Femur (tissue), 1 donor: Measurements from ENCODE around the gene RNPS1.

ENCODE experiments used
- DNase-seq: peaks from one replicate; pipeline ENCODE4 v3.0.0-alpha.2; 2017

Gene RNPS1

DNA sequence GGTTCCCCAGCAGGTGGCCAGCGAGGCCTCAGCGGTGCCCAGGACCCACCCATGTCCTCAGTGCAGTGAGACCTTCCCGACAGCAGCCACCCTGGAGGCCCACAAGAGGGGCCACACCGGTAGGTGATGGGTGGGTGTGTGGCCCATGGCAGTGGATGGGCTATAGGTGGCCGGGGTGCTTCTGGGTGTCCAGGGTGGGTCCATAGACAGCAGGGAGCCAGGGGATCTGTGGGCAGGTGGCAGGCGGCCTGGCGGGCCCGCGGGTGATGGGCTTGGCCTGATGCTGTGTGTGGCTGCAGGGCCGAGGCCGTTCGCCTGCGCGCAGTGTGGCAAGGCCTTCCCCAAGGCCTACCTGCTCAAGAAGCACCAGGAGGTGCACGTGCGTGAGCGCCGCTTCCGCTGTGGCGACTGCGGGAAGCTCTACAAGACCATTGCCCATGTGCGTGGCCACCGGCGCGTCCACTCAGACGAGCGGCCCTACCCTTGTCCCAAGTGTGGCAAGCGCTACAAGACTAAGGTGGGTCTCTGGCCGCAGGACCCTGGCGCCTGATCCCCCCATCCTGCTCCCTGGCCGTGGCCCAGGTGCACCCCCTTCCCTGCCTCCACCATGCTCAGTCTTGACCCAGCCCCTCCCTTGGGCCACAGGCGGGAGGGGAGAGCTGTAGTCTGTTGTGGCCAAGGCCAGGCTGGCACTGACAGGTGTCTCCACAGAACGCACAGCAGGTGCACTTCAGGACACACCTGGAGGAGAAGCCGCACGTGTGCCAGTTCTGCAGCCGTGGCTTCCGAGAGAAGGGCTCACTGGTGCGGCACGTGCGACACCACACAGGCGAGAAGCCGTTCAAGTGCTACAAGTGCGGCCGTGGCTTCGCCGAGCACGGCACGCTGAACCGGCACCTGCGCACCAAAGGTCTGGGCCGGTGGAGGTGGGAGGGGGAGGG lies 33.8 kb downstream of the RNPS1 start:
- DNase-seq, result no peak

DNA sequence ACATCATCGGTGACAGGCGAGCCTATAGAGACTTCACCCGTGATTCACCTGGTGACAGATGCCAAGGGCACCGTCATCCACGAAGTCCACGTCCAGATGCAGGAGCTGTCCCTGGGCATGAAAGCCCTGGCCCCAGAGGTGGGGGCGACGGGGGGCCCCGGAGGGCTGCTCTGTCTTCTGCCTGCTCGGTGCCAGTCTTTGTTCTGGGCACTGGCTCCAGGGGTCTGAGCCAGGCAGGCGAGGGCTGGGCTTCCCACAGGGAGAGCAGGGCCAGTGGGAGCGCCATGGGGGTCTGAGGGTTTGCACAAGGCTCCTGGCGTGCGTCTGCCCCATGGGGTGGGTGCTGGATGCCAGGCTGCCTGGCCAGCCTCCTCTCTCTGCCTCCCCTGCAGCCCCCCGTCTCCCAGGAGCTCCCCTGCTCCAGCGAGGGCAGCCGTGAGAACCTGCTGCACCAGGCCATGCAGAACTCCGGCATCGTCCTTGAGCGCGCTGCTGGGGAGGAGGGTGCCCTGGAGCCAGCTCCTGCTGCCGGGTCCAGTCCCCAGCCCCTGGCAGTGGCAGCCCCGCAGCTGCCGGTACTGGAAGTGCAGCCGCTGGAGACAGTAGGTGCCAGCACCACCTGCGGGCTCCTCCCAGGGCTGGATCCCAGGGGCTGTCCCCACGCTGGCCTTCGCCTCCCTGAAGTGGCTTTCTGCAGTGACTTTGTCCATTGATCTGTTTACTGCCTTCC lies 34.7 kb downstream of the RNPS1 start:
- no peak for DNase-seq

DNA sequence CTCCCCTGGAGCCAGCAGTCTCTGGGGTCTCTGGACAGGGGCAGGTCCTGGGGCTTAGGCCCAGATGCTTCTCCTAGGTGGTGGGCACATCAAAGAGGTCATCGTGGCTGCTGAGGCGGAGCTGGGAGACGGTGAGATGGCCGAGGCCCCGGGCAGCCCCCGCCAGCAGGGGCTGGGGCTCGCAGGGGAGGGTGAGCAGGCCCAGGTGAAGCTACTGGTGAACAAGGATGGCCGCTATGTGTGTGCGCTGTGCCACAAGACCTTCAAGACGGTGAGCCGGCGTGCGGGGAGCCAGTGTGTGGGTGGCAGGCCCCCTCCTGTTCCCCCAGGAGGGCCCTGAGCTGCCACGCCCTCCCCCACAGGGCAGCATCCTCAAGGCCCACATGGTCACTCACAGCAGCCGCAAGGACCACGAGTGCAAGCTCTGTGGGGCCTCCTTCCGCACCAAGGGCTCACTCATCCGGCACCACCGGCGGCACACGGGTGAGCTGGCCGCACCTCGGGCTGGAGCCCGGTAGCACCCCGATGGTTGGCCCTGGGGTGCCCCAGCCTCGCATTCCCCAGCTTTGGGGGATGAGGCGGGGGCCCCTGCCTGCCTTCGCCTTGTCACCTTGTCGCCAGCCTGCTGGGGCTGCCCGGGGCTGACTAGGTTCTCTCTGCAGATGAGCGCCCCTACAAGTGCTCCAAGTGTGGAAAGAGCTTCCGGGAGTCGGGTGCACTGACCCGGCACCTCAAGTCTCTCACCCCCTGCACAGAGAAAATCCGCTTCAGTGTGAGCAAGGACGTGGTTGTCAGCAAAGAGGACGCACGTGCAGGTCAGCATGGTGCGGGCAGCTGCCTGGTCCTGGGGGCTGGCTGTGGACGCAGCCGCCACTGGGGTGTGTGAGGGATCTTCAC lies 35.6 kb downstream of the RNPS1 start:
- DNase-seq, result no peak

DNA sequence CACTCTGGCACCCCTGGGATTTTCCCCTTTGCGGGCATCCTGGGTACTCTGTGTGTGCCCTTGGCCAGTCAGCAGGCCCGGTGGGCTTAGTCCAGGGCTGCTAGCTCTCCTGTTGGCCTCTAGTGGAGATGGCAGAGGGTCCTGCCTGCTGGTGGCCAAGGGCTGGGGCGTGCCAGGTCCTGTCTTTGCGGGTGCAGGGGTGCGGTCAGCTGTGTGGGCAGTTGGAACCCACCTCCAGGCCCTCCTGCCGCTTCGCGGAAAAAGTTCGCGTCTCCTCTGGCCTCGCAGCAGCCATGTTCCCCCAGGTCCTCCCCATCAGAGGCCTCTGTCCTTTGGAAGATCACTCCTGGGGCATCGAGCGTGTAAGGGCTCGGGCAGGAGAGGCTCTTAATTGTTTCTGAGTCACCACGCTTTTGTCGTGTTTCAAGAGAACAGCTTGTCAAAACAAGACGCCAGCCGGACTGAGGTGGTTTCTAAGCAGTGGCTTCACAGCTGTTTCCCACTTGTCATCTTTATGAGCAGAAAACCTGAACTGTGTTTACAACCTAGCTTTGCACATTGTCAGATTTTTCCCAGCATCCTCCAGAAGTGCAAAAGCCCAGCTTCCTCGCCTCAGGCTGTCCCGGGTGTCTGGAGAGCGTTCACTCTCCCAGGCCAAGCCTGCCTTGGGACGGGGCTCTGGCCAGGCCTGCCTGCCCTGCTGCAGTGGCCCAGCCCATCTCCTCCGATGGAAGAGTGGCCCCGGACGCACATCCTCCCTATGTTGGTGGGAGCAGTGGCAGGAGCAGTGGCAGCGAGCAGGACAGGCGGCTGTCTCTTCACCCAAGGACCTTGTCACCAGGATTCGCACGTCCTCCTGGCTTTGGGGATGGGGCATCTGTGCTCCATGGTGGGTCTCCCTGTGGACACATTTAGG lies 36.7 kb downstream of the RNPS1 start:
- DNase-seq, result no peak

DNA sequence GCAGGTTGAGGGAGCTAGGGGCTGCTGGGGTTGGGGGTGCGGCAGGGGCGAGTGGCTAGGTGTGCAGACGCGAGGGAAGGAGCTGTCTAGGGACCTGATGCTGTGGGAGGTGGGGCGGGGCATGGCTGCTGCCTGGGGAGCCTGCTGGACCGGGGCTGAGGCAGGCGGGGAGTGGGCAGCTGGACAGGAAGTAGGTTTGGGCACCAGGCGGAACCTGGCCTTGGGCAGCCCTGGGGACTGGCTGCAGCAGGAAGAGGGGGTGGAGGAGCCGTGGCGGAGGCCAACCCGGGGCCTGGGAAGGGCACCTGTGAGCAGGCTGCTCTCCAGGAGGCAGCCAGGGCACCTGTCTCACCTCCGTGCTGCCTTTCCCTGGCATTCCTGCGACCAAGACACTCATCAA lies 37.5 kb downstream of the RNPS1 start:
- no peak for DNase-seq

DNA sequence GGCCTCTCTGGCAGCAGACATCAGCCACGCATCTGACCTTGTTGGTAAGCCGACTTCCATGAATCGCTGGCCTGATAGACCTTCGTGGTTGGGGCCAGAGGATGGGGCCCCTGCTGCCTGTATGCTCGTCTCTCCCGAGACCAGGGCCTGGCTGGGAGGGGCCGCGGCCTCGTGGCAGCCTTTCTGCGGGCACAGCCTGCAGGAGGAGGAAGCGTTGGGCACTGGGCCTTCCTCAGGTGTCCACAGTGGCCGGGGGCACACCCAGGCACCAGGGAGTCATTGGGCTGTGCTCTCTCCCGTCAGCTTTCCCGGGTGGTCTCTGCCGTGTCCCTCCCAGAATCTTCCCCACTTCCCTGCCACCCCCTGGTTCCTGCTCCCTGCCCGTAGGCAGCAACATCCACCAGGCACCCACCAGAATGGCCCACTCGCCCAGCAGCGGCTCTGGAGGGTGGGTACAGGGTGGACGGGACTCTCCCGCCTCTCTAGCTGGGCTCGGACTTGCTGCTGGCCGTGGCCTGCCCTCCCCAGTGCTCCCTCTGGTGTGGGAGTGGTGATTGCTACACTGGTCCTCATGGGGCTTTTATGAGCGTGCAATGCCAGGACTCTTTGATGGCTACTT lies 38.2 kb downstream of the RNPS1 start:
- DNase-seq, result no peak

DNA sequence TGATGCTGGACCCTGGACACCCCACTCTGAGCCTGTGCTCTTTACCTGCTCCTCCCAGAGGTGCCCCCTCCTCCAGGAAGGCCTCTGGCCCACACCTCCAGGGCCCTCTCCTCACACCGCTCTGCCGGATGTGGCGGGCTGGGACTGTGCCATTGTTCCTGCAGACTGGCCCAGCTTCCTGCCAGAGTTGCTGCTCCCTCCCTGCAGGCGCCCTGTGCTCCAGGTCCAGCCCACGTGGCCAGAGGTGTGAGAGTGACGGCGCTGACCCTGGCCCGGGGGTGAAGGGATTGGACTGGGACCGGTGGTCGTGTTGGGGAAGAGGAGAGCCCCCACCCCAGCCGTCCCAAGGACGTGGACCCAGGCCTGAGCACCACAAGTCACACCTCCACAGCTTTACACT lies 38.8 kb downstream of the RNPS1 start:
- DNase-seq, result no peak

DNA sequence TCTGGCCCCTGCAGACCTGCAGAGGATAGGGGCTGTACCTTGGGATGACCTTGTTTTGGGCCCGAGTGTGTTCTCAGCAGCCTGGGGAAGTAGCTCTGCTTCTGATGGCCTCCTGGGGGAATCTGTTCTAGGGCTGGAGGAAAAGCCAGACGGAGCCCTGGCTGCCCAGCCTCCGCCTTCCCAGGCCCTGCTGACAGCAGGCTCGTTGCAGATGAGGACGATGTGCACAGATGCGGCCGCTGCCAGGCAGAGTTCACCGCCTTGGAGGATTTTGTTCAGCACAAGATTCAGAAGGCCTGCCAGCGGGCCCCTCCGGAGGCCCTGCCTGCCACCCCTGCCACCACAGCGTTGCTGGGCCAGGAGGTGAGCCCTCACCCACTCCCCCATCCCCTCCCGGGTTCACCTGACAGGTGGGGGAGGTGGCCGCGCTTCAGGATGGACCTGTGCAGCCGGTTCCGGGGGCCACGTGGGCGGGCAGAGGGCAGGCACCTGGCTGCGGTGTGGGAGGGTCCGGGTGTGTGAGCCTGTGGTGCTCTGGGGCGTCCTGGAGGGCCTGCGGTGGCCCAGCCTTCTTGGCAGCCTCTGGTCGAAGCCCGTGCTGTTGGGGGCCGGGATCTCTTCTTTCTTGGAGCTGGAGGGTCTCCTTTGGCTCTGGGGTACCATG lies 39.6 kb downstream of the RNPS1 start:
- DNase-seq, result no peak

DNA sequence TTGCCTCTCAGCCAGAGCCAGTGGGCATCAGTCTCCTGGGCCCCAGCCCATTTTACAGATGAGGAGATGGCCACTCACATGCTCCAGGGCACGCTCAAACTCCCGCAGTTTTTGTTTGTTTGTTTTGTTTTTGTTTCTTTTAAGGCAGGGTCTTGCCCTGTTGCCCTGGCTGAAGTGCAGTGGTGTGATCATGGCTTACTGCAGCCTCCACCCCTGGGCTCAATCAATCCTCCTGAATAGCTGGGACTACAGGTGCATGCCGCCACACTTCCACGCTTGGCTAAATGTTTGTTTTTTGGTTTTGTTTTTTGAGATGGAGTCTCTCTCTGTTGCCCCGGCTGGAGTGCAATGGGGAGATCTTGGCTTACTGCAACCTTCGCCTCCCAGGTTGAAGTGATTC lies 41.0 kb downstream of the RNPS1 start:
- DNase-seq, result no peak

DNA sequence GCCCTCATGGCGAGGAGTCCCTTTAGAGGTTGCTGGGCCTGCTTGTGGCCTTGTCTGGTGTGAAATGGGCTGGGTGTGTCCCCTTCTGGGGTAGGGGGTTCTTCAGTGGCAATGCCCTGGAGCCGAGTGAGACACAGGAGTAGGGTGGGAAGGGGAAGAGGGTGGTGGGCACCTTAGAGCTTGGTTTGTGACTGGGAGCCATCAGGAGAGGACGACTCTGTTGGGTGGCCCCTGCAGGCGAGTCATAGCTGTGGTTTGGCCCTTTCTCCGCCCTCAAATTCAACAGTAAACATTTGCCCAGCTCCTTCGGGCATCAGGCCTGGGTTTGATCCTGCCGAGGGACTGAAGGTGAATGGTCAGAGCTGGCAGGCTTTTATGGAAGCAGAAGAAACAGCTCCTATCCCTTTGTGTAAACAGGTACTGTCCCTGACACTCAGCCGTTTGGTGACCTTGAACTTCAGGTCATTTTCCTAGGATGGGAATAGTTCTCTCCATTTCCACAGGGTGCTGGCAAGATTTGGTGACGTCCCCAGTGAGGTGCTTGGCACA lies 41.6 kb downstream of the RNPS1 start:
- no peak for DNase-seq

DNA sequence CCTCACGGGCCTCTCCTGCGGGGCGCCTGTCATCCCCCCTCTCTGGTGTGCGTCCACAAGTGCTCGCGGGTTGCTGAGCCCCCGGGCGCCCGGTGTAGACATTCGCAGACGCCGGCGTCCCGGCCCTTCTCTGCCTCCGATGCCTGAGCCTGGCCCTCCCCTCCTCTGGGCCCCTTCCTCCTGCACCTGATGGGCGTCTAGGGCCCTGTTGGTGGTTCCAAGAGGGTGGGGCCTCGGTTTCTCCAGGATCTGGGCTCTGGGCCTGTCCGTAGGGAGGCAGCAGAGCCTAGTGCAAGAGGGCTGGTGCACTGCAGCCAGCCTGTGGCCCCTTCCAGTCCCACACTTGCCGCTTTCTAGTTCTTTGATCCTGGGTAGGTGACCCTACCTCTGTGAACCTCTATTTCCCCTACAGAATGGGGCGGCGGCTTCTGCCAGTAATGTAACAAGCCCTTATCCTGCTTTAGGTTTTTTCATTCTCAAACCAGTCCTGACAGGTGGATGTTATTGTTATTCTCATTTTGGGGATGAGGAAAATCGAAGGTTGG lies 43.9 kb downstream of the RNPS1 start:
- peak; percentile 65 for DNase-seq

DNA sequence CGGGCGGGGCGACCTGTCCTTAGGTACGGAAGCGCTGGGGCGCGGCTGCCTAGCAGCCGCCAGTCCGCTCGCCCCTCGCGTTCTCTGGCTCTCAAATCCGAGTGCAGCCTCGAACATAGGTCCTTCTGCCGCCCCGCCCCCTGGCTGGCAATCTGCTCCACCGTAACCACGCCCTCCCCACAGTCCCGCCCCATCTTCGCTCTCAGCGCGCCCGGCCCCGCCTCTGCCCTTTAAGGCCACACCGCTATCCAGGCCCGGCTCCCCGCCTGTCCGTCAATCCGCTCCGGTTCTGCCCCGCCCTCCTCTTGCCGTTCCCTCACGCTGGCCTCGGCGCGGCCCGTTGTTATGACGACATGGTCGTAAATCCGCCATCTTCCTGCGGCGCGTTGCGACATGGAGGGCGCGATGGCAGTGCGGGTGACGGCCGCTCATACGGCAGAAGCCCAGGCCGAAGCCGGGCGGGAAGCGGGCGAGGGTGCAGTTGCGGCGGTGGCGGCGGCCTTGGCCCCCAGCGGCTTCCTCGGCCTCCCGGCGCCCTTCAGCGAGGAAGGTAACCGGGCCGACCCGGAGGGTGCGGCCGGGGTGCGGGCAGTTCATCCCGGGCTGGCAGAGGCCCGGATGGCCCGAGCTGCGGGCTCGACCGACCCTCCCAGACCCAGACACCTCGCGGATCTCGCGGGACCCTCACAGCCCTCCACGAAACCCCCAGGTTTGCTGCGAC lies 44.5 kb downstream of the RNPS1 start, which contains the start of gene E4F1:
Gene E4F1 (plus strand): TSS at position 371 of the 721 bp plus-strand sequence. CDS start 23 bp downstream, at position 394.
- peak; percentile 99 for DNase-seq

DNA sequence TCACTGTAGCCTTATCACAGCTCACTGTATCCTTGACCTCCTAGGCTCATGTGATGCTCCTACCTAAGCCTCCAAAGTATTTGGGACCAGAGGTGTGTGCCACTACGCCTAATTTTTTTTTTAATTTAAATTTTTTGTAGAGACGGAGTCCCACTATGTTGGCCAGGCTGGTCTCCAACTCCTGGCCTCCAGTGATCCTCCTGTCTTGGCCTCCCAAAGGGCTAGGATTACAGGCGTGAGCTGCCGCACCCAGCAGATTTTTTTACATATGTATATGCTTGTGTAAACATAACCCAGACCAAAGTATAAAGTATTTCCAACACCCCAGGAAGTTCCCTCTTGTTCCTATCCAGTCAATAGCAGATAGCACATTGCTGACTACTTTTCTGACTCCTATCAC lies 51.6 kb downstream of the RNPS1 start:
- no peak for DNase-seq

DNA sequence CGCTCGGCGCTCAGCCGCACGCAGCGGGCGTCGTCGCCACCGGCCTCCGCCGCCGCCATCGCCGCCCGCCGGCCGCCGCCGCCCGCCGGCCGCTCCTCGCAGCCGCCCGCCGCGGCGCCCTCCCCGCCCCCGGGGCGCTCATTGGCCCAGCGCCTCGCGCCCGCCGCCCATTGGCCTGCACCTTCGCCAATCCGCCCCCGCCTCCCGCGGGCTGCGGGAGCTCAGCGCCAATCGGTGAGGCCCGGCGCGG lies 53.3 kb downstream of the RNPS1 start, which contains the start of gene PGP:
Gene PGP (minus strand): TSS at position 122 of the 250 bp plus-strand sequence. CDS start 63 bp downstream, at position 59.
- no peak for DNase-seq

DNA sequence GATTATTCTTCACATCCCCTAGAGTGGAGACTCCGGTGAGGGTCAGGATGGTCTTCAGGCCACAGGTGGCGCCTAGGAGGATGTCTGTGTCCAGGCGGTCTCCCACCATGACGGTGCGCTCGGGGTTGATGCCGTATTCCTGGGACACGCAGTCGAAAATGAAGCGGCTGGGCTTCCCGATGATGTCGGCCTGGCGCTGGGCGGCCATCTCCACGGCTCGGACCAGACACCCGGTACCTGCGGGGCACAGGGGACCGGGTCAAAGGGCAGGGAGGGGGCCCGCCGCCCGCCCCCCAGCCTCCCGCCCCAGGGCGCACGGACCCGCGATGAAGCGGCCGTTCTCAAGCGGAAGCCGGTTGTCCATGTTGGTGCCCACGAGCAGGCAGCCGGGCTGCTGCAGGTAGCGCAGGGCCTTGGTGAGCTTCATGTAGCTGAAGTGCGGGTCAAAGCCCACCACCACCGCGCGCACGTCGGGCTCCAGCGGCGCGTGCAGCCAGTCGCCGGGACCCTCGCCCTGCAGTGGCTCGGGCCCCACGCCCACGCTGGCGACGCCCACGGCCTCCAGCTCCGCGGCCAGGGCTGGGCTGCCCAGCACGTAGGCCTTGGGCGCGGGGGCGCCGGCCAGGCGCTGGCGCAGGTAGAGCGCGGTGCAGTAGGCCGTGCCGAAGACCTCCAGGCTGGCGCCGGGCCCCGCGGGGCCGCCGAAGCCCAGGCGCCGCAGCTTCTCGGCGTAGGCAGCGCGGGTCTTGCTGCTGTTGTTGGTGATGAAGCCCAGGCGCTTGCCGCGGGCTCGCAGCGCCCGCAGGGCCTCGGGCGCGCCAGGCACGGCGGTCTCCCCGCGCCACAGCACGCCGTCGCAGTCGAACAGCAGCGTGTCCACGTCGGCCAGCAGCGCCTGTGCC lies 53.9 kb downstream of the RNPS1 start:
- no peak for DNase-seq

DNA sequence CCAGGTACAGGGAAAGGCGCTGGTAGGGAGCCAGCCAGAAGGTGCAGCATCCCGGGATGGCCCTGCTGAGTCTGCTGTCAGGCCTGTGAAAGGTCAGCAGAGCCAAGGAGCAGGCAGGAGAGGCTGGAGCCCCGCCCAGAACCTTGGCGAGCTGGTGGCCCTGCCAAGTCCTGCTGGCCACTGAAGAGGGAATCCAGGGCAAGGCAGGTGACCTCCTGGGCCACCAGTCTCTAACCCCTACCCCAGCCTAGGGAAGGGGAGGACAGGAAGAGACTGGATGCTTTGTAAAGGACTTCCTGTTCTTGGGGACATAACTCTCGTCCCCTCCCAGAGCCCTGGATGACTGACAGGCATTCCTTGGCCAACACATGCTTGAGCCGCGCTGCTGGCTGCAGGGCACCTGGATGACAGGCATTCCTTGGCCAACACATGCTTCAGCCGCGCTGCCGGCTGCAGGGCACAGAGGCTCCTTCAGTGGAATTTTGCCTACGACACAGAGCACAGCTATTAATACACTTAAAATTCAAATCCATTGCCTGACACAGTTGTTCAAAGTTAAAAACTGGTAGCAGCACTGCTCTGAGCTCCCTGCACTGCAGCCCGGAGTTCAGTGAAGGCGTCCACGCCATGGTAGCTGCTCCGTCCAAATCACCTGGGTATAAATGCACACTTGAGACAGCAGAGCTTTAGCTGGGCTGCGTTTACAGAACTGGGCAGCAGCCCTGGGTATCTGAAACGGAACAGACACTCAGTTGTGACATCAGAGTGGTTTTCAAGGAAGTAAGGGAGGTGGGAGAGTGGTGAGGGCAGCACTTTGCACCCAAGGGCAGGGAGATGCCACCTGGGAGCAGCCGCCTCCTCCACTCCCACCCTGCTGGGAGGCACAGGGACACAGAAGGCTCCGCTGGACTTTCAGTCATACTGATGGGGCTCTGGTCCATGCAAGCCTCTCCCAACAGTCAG lies 55.3 kb downstream of the RNPS1 start:
- DNase-seq, result no peak

DNA sequence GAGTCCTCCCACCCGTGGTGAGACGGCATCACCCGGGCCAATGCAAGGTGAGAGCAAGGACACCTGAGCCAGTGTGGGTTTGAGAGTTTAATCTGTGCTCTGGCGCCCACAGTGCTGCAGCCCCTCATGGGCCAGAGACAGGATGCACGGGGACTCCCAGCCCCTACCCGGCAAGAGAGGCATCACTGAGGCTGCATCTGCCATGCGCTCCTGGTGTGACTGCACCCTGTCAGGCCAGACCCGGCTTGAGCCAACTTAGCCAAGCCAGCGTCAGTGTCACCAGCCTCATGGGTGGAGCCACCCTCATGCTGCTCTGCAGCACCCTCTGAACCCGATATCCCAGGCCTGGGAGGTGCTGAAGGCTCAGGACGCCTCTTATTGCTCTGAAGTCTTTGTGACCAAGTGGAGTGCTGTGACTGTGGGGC lies 56.0 kb downstream of the RNPS1 start:
- DNase-seq, result no peak
